Measurements from ENCODE around the gene OGG1.
A peak's percentile ranks its signal among the peaks of the same experiment; 100 is the strongest.

- no peak for TF ChIP-seq CTCF (IDR thresholded peaks at IDR 0.05)
- peak; percentile 51 to 55 for TF ChIP-seq POLR2A (IDR thresholded peaks at IDR 0.05)
Observed at GRCh38 chr3:9769426-9770275, 19.9 kb downstream of the OGG1 start, which contains the start of gene CAMK1.
